Glomerular visceral epithelial cell (primary cell): Measurements from ENCODE around the gene GDNF.
"Not testable (repeated sequence)": the region's sequence is repeated elsewhere in the genome, so short reads cannot be mapped to it uniquely, and the experiment has no call there.

Experiments
- DNase-seq: peaks from one replicate; pipeline ENCODE4 v3.0.0-alpha.2; 2016; ENCODE audit errors: extremely low spot score

The GDNF gene

DNA sequence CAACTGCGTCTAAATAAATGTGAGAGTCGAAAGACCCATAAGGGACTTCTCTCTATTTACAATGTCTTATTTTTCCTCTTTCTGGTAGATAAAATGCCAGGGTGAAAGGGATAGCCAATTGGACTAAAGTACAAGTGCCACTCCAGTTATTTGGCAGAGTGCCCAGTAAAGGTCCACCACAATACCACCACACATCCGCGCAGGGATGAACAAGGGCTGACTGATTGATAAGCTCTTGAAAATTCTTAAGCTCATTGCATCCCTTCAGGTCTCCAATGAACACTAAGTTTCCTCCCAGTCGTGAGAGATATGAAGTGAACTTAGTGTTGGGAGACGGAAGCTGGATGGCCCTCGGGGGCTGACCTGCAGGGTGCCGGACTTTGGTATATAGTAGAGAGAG is 58.4 kb downstream of the GDNF start:
- not testable (repeated sequence) for DNase-seq

- DNase-seq = no peak
Measured at GRCh38 chr5:37777432-37778130, 62.3 kb downstream of the GDNF start.

GRCh38 chr5:37776826-37777225 is 63.0 kb downstream of the GDNF start:
- DNase-seq = peak; percentile 30

GRCh38 chr5:37774912-37775483 is 64.8 kb downstream of the GDNF start:
- peak; percentile 48 for DNase-seq

- DNase-seq = no peak
Measured at GRCh38 chr5:37773809-37774208, 66.0 kb downstream of the GDNF start.

GRCh38 chr5:37772255-37772654 is 67.6 kb downstream of the GDNF start:
- DNase-seq = no peak

GRCh38 chr5:37771731-37772130 is 68.1 kb downstream of the GDNF start:
- peak; percentile 100 for DNase-seq

GRCh38 chr5:37771203-37771611 is 68.6 kb downstream of the GDNF start:
- DNase-seq = no peak

DNA sequence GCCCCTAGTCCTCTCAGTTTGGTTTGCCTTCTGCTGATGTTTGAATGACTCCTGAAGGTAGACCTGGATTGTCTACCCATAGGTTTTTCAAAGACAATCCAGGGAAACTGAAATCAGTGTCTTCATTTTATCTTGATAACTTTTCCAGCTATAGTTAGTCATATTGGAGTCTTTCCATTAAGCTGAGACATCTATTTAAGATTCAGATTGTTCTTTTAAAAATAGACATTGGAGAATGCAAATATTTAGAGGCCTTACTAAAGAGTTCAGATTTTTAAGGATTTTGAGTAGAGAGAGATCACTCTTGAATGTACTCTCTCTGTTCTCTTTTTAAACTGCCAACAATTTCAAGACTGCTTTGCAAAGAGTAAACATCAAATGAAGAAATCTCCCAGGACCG is 69.1 kb downstream of the GDNF start:
- no peak for DNase-seq

- DNase-seq = no peak
Measured at GRCh38 chr5:37769840-37770239, 70.0 kb downstream of the GDNF start.

DNA sequence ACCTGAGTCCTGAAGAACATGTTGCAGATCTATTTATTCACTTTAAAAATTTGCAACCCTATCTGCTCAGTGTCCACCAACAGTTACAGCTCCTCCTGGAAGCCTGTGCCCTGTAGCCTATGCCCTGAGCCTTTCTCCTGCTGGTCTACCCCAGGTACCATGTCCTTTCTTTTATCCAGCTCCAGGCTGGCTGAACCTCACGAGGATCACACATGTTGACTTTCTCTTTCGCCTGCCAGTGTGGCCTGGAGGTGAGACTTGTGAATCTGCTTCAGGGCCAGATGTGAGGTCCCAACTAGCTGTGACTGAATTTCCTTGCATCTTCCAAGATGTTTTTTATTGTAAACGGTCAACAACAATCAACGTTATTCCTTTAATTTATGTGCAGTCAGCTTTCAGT is 70.7 kb downstream of the GDNF start:
- DNase-seq = no peak

- DNase-seq = no peak
Measured at GRCh38 chr5:37768371-37768770, 71.5 kb downstream of the GDNF start.

GRCh38 chr5:37767961-37768360 is 71.9 kb downstream of the GDNF start:
- no peak for DNase-seq

- no peak for DNase-seq
Measured at GRCh38 chr5:37767251-37767650, 72.6 kb downstream of the GDNF start.
